SIG-M5 treated with dmso at 0.1 percent for 504 hours (cell line): Measurements from ENCODE around the gene MEF2B.
"Not testable (repeated sequence)": the region's sequence is repeated elsewhere in the genome, so short reads cannot be mapped to it uniquely, and the experiment has no call there.

Source experiments
- DNase-seq: peaks from one replicate; lab custom pipeline; 2025; ENCODE audit not compliant: unreplicated experiment; lab: John Stamatoyannopoulos, UW

The MEF2B gene

DNA sequence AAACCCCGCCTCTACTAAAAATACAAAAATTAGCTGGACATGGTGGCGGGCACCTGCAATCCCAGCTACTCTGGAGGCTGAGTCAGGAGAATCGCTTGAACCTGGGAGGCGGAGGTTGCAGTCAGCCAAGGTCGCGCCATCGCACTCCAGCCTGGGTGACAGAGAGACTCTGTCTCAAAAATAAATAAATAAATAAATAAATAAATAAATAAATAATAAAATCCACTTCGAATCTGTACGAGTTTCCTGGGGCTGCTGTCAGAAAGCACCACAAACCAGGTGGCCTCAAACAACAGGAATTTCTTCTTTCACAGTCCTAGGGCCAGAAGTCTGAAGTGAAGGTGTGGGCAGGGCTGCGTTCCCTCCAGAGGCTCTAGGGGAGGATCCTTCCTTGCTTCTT, 67.5 kb downstream of the MEF2B start:
- not testable (repeated sequence) for DNase-seq

DNA sequence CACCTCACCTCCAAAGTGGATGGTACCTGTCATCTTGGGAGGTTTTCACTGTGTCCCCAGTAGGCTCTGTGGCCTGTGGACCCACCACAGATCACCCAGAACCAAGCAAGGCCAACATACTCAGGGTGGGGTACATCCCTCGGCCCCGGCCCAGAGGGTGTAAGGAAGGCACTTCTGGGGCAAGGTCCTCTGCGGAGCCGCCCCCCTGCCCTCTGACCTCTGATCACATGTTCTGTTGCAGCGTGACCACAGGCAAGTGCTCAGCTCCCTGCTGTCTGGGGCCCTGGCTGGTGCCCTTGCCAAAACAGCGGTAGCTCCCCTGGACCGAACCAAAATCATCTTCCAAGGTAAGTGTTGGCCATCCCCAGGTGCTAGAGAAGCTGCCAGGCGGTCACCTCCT, 68.5 kb downstream of the MEF2B start:
- DNase-seq, result no peak

GRCh38 chr19:19098703-19099632, 71.1 kb downstream of the MEF2B start:
- DNase-seq, result no peak

GRCh38 chr19:19098084-19098702, 71.9 kb downstream of the MEF2B start:
- DNase-seq, result no peak

DNA sequence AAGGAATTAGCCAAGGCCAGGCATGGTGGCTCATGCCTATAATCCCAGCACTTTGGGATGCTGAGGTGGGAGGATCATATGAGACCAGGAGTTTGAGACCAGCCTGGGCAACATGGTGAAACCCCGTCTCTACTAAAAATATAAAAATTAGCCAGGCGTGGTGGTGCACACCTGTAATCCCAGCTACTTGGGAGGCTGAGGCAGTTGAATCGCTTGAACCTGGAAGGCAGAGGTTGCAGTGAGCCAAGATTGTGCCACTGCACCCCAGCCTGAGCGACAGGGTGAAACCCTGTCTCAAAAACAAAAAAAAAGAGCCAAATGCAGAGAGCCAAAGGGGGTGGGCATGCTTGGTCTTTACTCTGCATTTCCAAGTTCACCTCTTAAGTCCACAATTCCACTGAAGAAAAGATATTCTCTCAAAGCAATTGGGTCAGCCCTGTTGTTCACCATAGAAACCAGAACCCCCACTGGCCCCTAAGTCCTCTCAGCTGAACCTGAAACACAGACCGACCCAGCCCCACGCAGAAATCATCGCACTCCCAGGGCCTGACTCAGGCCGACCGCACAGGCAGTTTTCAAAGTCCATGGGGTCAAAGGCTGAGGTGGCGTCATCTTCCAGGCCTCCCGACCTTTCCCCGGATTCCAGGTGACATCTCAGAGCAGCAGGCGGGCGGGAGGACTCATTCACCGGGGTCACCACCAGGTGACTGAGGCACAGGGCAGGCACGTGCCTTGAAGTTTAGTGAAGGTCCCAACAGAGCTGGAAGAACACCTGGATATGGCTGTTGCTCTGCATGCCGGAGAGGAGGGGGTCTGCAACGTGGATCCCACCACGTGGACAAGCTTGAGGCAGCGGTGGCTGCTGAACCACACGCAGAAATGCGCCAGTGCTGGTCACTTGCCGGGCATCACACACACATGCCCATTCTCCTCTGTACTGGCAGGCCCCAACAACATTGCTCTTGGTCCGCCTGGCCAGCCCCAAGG, 73.1 kb downstream of the MEF2B start:
- no peak for DNase-seq

- no peak for DNase-seq
These were observed 74.4 kb downstream of the MEF2B start for GRCh38 chr19:19095691-19096090.
